SK-N-SH (cell line): Measurements from ENCODE around the gene PALM. TPM values are rescaled to one million over a fixed set of nuclear protein-coding genes. Genes with fewer than 3 reads are reported as not detected.

ENCODE experiments used
- CTCF ChIA-PET: fragments of 300-600, 350-600 bp; formaldehyde crosslinking; extraction: SDS; loops from one replicate; lab custom pipeline; 2021; lab: Yijun Ruan, JAX
- POLR2A ChIA-PET: fragments of 350-600 bp; sonication (Branson Sonifier 250); formaldehyde crosslinking; extraction: SDS; loops from one replicate; lab custom pipeline; 2020; ENCODE audit warnings: antibody characterized with exemption, inconsistent platforms; lab: Yijun Ruan, JAX
- DNase-seq: peaks from one replicate; pipeline ENCODE4 v3.0.0; 2012
- H2AFZ ChIP-seq: fragments of 200-600 bp; sonication (generic); 2 replicates; pipeline ENCODE4 v1.8.1; 2016; ENCODE audit warnings: antibody characterized with exemption, mild to moderate bottlenecking, low read depth
- H3F3A ChIP-seq: fragments of 200-600 bp; sonication (generic); replicated peaks from 2 replicates; pipeline ENCODE3; 2016; ENCODE audit warnings: antibody characterized with exemption, mild to moderate bottlenecking; ENCODE audit not compliant: insufficient read depth
- H3K27ac ChIP-seq, 2 experiments: fragments of 200-500 bp in 1 of 2; fragments of 200-600 bp in 1 of 2; sonication (Bioruptor generic) in 1 of 2; sonication (generic), shearing (Covaris generic) in 1 of 2; 2 replicates each; pipeline versions ENCODE4 v1.5.1 to v1.6.1; 2014 to 2016; ENCODE audit warnings: low read depth in 2 of 2, inconsistent platforms in 1 of 2, low read length in 1 of 2, mild to moderate bottlenecking in 1 of 2, mixed read lengths in 1 of 2
- H3K27me3 ChIP-seq: fragments of 200-600 bp; sonication (generic), shearing (Covaris generic); 2 replicates; pipeline ENCODE4 v1.6.1; 2016; ENCODE audit warnings: mixed run types; ENCODE audit not compliant: insufficient read depth
- H3K36me3 ChIP-seq, 2 experiments: fragments of 200-500 bp in 1 of 2; fragments of 200-600 bp in 1 of 2; sonication (Bioruptor generic) in 1 of 2; sonication (generic) in 1 of 2; replicated peaks in 1 of 2; 2 replicates each; pipeline versions ENCODE3 to v1.5.1; 2014 to 2016; ENCODE audit warnings: low read length in 1 of 2, mild to moderate bottlenecking in 1 of 2; ENCODE audit not compliant: insufficient read depth in 2 of 2, control insufficient read depth in 1 of 2
- H3K4me1 ChIP-seq, 2 experiments: fragments of 200-500 bp in 1 of 2; fragments of 200-600 bp in 1 of 2; sonication (Bioruptor generic) in 1 of 2; sonication (generic), shearing (Covaris generic) in 1 of 2; 2 replicates each; pipeline versions ENCODE4 v1.5.1 to v1.6.1; 2014 to 2016; ENCODE audit warnings: low read depth in 1 of 2, low read length in 1 of 2, mixed run types in 1 of 2; ENCODE audit not compliant: insufficient read depth in 2 of 2, control insufficient read depth in 1 of 2
- H3K4me2 ChIP-seq: fragments of 200-600 bp; sonication (generic), shearing (Covaris generic); 2 replicates; pipeline ENCODE4 v1.6.1; 2017; ENCODE audit warnings: mixed run types
- H3K4me3 ChIP-seq, 2 experiments: fragments of 200-500 bp in 1 of 2; fragments of 200-600 bp in 1 of 2; sonication (Bioruptor generic) in 1 of 2; sonication (generic), shearing (Covaris generic) in 1 of 2; 2 replicates each; pipeline versions ENCODE4 v1.5.1 to v1.8.1; 2014 to 2016; ENCODE audit warnings: low read depth in 2 of 2, inconsistent platforms in 1 of 2, low read length in 1 of 2, mild to moderate bottlenecking in 1 of 2, mixed read lengths in 1 of 2, moderate library complexity in 1 of 2
- H3K79me2 ChIP-seq: fragments of 200-600 bp; sonication (generic); 2 replicates; pipeline ENCODE4 v1.8.1; 2017; ENCODE audit warnings: mild to moderate bottlenecking; ENCODE audit not compliant: insufficient read depth
- H3K9ac ChIP-seq: fragments of 200-600 bp; sonication (generic); 2 replicates; pipeline ENCODE4 v1.6.1; 2017; ENCODE audit warnings: mixed run types
- H3K9me2 ChIP-seq: fragments of 200-600 bp; sonication (generic); 2 replicates; pipeline ENCODE4 v1.6.1; 2017; ENCODE audit warnings: mixed run types
- H3K9me3 ChIP-seq: fragments of 200-600 bp; sonication (generic); 2 replicates; pipeline ENCODE4 v1.6.1; 2017; ENCODE audit warnings: mixed run types, mild to moderate bottlenecking, moderate library complexity
- H4K20me1 ChIP-seq: fragments of 200-600 bp; sonication (generic); 2 replicates; pipeline ENCODE4 v1.6.1; 2017; ENCODE audit warnings: mild to moderate bottlenecking, mixed run types; ENCODE audit not compliant: insufficient read depth
- CHD2 ChIP-seq: fragments of 150-350 bp; IDR thresholded peaks from 2 replicates; pipeline ENCODE4 v1.6.1; 2018; ENCODE audit warnings: low read length; ENCODE audit not compliant: partially characterized antibody
- ELF1 ChIP-seq: IDR thresholded peaks from 2 replicates; pipeline ENCODE4 v1.4.0; 2012
- EP300 ChIP-seq, 2 experiments: IDR thresholded peaks; 2 replicates each; pipeline versions ENCODE4 v1.4.0 to v1.6.1; 2012; ENCODE audit warnings: borderline replicate concordance in 1 of 2, low read depth in 1 of 2, low read length in 1 of 2
- EZH2phosphoT487 ChIP-seq: fragments of 200-600 bp; sonication (generic); IDR thresholded peaks from 2 replicates; pipeline ENCODE4 v1.6.1; 2017; ENCODE audit warnings: low read depth, mixed run types, mild to moderate bottlenecking, antibody characterized with exemption, moderate library complexity, borderline replicate concordance
- FOXM1 ChIP-seq: IDR thresholded peaks from 2 replicates; pipeline ENCODE4 v1.4.0; 2012; ENCODE audit warnings: low read depth, mild to moderate bottlenecking
- GABPA ChIP-seq: IDR thresholded peaks from 2 replicates; pipeline ENCODE4 v1.4.0; 2012; ENCODE audit warnings: low read depth, mild to moderate bottlenecking
- GATA2 ChIP-seq: sonication (generic); formaldehyde crosslinking; IDR thresholded peaks from 2 replicates; pipeline ENCODE4 v1.5.0; 2020; ENCODE audit warnings: mild to moderate bottlenecking, missing genetic modification reagents
- JUND ChIP-seq: IDR thresholded peaks from 2 replicates; pipeline ENCODE4 v1.4.0; 2012
- MAX ChIP-seq: IDR thresholded peaks from 2 replicates; pipeline ENCODE4 v1.4.0; 2012; ENCODE audit warnings: low read depth
- MEF2A ChIP-seq: IDR thresholded peaks from 2 replicates; pipeline ENCODE4 v1.4.0; 2012; ENCODE audit warnings: low read depth, borderline replicate concordance
- RFX5 ChIP-seq: IDR thresholded peaks from 2 replicates; pipeline ENCODE4 v1.6.1; 2012; ENCODE audit warnings: mild to moderate bottlenecking, improper control_type of control experiment, low read length
- RXRA ChIP-seq: IDR thresholded peaks from 2 replicates; pipeline ENCODE4 v1.4.0; 2012; ENCODE audit warnings: low read depth, mild to moderate bottlenecking, borderline replicate concordance
- SIN3A ChIP-seq: IDR thresholded peaks from 2 replicates; pipeline ENCODE4 v1.6.1; 2012; ENCODE audit warnings: low read depth, mild to moderate bottlenecking, low read length, moderate library complexity, borderline replicate concordance
- TAF1 ChIP-seq: IDR thresholded peaks from 2 replicates; pipeline ENCODE4 v1.6.1; 2012; ENCODE audit warnings: low read depth, mild to moderate bottlenecking, low read length, moderate library complexity, borderline replicate concordance
- USF1 ChIP-seq: IDR thresholded peaks from 2 replicates; pipeline ENCODE4 v1.4.0; 2012; ENCODE audit warnings: low read depth, borderline replicate concordance
- USF2 ChIP-seq: fragments of 150-350 bp; IDR thresholded peaks from 2 replicates; pipeline ENCODE4 v1.6.1; 2017; ENCODE audit warnings: antibody characterized with exemption, low read length, low read depth, borderline replicate concordance
- ZBTB33 ChIP-seq: IDR thresholded peaks from 2 replicates; pipeline ENCODE4 v1.4.0; 2012; ENCODE audit warnings: low read depth, borderline replicate concordance
- WGBS: methylation state at CpG from one replicate; pipeline ENCODE4 v1.1.6; 2017; ENCODE audit warnings: low lambda C conversion rate; 5-methylcytosine and 5-hydroxymethylcytosine counted together
- polyA plus RNA-seq, 3 experiments: library from polyadenylated mRNA; depleted of rRNA; stranded (reverse); fragments of >200 nt; gene quantifications; 2 replicates each; pipeline ENCODE4 v1.2.3, GENCODE V29; 2012

Gene PALM
- polyA plus RNA-seq, 1 of the 3 experiments (the other 2 are of a cell fraction): 15.6 TPM

GRCh38 chr19:746208-746819, 37.6 kb downstream of the PALM start:
- ChIA-PET CTCF (interaction anchor here (1.0 to 1.1 kb wide), 2 partner anchors 9 to 12 kb away, joined by 3 to 4 read pairs; no protein-coding TSS in a partner anchor), POLR2A (no interaction called here)
- H3K36me3 ChIP-seq: no peaks in the 10 kb centered on the region
- H3K4me1 ChIP-seq: no peaks in the 10 kb centered on the region
- 97% methylated on average over 26 of the region's 43 CpGs for WGBS
- no peaks in the 10 kb centered on the region for H3K9me3 ChIP-seq
- H3K4me2 ChIP-seq: no peak overlapping the region
- H3K4me3 ChIP-seq: no peak overlapping the region; a peak in 1 of 4 replicates
- no peak for TF ChIP-seq MEF2A
- TF ChIP-seq SIN3A: no peak
- no peak for TF ChIP-seq USF2
- no peak for TF ChIP-seq TAF1
- no peak for TF ChIP-seq JUND
- TF ChIP-seq GATA2: no peak
- no peak for TF ChIP-seq EP300 (IDR thresholded peaks at IDR 0.05; ENCODE audit: borderline replicate concordance in 1 of 2, low read depth in 1 of 2, low read length in 1 of 2)
- TF ChIP-seq ELF1: no peak
- no peak for TF ChIP-seq MAX
- TF ChIP-seq EZH2phosphoT487: no peak
- no peak for TF ChIP-seq FOXM1
- no peak for TF ChIP-seq USF1
- no peak for TF ChIP-seq RFX5
- TF ChIP-seq GABPA: no peak
- TF ChIP-seq ZBTB33: no peak
- TF ChIP-seq CHD2: no peak
- no peak for TF ChIP-seq RXRA
- no peaks in the 10 kb centered on the region for H3K9me2 ChIP-seq
- no peak overlapping the region for H3K27ac ChIP-seq
- H3K9ac ChIP-seq: no peak overlapping the region
- DNase-seq: no peak
- no peaks in the 10 kb centered on the region for H3K27me3 ChIP-seq
- no peaks in the 10 kb centered on the region for H3F3A ChIP-seq
- H2AFZ ChIP-seq: no peak overlapping the region
- no peaks in the 10 kb centered on the region for H4K20me1 ChIP-seq
- H3K79me2 ChIP-seq: no peaks in the 10 kb centered on the region
